ENCODE results near the gene CARD6.

CARD6 gene

GRCh38 chr5:40834849-40835787 lies 6.0 kb upstream of the CARD6 start, which contains the start of gene RPL37:
TSS of gene RPL37 (minus strand) at chr5:40835222. CDS start at chr5:40835185, 37 bp downstream.
- ChIA-PET CTCF (interaction anchor here (1.0 to 1.4 kb wide), 2 partner anchors 39 to 64 kb away, joined by 3 to 4 read pairs; no protein-coding TSS in a partner anchor), POLR2A (interaction anchor here (0.9 to 1.2 kb wide), 3 partner anchors 8 to 14 kb away, joined by 3 to 7 read pairs (median 4); no protein-coding TSS in a partner anchor)
- TF ChIP-seq, protein P1, sequence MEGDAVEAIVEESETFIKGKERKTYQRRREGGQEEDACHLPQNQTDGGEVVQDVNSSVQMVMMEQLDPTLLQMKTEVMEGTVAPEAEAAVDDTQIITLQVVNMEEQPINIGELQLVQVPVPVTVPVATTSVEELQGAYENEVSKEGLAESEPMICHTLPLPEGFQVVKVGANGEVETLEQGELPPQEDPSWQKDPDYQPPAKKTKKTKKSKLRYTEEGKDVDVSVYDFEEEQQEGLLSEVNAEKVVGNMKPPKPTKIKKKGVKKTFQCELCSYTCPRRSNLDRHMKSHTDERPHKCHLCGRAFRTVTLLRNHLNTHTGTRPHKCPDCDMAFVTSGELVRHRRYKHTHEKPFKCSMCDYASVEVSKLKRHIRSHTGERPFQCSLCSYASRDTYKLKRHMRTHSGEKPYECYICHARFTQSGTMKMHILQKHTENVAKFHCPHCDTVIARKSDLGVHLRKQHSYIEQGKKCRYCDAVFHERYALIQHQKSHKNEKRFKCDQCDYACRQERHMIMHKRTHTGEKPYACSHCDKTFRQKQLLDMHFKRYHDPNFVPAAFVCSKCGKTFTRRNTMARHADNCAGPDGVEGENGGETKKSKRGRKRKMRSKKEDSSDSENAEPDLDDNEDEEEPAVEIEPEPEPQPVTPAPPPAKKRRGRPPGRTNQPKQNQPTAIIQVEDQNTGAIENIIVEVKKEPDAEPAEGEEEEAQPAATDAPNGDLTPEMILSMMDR (IDR thresholded peaks at IDR 0.05; ENCODE audit: control extremely low read depth, extremely low read depth, low read depth, missing control alignments) = no peak
- DNase-seq (ENCODE audit: extremely low spot score) = peak; percentile 94

DNA sequence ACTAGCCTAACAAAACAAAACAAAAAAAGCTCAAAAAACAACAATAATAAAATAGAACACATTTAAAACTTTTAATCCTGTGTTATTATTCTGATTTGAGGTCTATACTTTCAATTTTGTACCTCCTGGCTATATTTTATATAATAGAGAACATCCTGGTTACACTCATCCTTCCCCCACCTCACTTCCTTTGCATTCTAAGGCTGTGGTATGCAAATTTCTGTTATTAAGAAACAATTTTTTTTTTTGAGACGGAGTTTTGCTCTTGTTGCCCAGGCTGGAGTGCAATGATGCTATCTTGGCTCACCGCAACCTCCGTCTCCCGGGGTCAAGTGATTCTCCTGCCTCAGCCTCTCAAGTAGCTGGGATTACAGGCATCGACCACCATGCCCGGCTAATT lies 3.1 kb upstream of the CARD6 start:
- DNase-seq (ENCODE audit: extremely low spot score) = no peak
- CTCF ChIA-PET = no interaction called here
- TF ChIP-seq, protein P1 (IDR thresholded peaks at IDR 0.05; ENCODE audit: control extremely low read depth, extremely low read depth, low read depth, missing control alignments) = no peak
- POLR2A ChIA-PET = no interaction called here

GRCh38 chr5:40842351-40842750 lies 1.2 kb downstream of the CARD6 start:
- POLR2A ChIA-PET = no interaction called here
- DNase-seq (ENCODE audit: extremely low spot score) = no peak

GRCh38 chr5:40844565-40844964 lies 3.4 kb downstream of the CARD6 start:
- ChIA-PET POLR2A (interaction anchor here (0.6 kb wide), 1 partner anchor 46 kb away, joined by 7 read pairs; the partner anchor contains the start of gene PRKAA1), CTCF (no interaction called here)
- no peak for DNase-seq (ENCODE audit: extremely low spot score)
- TF ChIP-seq, protein P1 (IDR thresholded peaks at IDR 0.05; ENCODE audit: control extremely low read depth, extremely low read depth, low read depth, missing control alignments) = no peak

More at GRCh38 chr5:40842351-40842750, 1.2 kb downstream of the CARD6 start:
- CTCF ChIA-PET = interaction anchor here (1.0 to 1.2 kb wide), 4 partner anchors 9 to 36 kb away, joined by 3 read pairs; no protein-coding TSS in a partner anchor
- TF ChIP-seq, protein P1 (IDR thresholded peaks at IDR 0.05; ENCODE audit: control extremely low read depth, extremely low read depth, low read depth, missing control alignments) = no peak

- TF ChIP-seq, protein P1 (IDR thresholded peaks at IDR 0.05; ENCODE audit: control extremely low read depth, extremely low read depth, low read depth, missing control alignments) = no peak
- no peak for DNase-seq (ENCODE audit: extremely low spot score)
- ChIA-PET CTCF (no interaction called here), POLR2A (no interaction called here)
Measured at GRCh38 chr5:40846371-40846770, 5.2 kb downstream of the CARD6 start.

- TF ChIP-seq, protein P1 (IDR thresholded peaks at IDR 0.05; ENCODE audit: control extremely low read depth, extremely low read depth, low read depth, missing control alignments) = no peak
- DNase-seq (ENCODE audit: extremely low spot score) = no peak
- CTCF ChIA-PET = no interaction called here
- POLR2A ChIA-PET = no interaction called here
Measured at GRCh38 chr5:40847525-40847924, 6.4 kb downstream of the CARD6 start.

All from GM10248 (cell line).